ENCODE measurements around the gene FLNA.
"Not testable (repeated sequence)": the region's sequence is repeated elsewhere in the genome, so short reads cannot be mapped to it uniquely, and the experiment has no call there.

Gene FLNA

DNA sequence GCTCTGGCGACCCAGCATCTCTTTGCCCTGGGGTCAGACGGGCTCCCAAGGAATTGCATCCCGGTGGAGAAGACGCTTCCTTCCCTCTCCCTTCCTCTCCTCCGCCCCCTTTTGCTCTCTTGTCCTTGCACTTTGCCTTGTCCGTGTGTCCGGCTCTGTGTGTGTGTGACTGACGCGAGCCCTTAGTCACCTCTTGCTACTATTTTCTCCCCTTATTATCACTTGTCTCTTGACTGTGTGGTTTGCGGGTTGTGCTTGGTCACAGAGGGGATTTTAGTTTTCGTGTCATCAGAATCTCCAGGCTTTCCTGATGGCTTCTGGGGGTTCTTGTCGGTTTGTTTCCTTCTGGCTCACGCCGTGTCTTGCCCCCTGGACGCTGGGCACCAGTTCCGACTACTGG lies 31.4 kb downstream of the FLNA start:
- not testable (repeated sequence) for DNase-seq (ENCODE audit: low read depth)

DNA sequence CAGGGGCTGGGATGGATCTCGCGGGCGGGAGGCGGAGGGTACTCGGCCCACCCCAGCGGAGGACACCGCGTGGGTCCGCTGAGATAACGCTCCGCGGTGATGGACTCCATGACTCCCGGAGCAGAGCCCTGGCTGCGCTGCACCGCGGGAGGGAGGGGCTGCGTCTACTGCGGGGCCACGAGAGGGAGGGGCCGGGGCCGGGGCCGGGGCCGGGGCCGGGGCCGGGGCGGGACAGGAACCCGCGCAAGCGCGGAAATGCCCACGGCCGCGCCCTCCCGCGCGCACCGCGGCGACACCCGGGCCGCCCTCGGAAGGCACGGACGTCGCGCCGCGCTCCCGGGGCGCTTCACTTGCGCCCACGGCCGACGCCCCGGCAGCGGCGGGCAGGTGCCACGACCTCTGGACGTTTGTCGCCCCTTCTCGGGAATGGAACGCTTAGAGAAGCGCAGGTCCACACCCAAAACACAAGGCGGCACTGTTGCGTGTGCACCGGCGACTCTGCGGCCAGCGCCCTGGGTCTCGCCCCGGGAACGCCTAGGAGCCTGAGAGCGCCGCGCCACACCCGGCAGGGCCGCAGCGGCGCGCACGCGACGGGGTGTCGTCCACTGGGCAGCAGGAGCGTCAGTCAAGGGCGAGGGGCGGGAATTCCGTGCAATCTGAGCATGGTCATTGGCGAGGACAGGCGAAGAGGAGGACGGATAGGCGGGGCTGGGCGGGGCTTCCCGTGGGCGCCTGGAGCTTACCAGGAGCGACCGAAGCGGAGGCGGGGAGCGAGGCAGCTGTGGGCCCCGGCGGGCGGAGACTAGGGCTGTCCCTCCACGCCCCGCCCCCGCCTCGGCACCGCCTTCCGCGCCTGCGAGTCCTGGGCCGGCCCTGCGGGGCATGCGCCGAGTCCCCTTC lies 32.8 kb downstream of the FLNA start:
- DNase-seq (ENCODE audit: low read depth) = not testable (repeated sequence)

DNA sequence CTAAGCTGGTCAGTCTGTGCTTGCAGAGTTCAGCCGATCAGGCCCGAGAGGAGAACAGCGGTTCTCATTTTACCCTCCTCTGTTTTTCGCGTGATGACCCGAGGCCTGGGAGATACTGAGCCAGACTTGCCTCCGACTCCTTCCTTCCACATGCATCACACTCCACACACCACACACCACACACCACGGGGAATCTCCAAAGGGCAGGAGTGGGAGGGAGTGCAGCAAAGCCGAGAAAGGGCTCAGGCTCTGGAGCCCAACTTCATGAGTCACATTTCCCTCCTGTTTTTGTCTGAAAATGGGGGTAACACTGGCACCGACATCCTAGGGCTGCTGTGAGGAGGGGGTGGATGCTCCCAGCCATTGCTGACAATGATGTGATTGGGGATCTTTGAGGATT lies 39.9 kb downstream of the FLNA start:
- DNase-seq (ENCODE audit: low read depth) = no peak

DNA sequence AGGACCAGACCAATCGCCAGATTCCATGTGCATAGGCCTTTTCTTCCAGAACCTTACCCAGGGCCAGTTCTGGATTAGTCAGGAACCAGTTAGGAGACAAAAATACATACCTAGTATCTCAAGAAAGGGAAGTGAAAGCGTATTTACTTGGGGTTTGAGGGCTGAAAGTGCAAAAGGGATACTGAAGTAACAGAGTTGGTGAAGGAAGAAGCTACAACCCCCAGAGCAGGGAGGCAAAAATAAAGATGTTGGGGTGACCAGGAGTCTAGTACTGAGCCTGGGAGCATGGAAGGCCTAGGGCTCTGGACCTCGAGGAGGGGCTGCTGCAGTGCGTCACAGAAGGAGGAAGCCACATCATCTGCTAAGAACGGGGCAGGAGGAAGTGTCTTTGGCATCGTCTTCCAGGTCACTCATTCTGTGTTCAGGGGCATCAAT lies 40.6 kb downstream of the FLNA start:
- no peak for DNase-seq (ENCODE audit: low read depth)

DNA sequence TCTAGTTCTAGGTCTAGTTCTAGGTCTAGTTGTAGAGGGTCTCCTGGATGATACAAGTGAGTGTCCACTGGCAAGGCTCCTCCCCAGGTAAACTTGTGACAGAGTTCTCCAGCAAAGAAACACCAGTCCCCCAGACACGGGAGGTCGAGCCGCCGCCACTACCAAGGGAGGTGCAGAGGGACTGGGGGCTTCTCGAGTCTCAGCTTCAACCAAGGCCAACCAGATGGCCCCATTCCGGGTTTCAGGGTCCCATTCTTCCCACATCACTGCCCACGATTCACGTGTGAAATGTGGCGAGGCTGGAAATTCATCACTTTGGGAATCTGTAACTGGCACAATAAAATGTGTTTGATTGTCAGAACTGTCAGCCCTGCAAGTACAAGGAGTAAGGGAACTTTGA lies 41.3 kb downstream of the FLNA start:
- no peak for DNase-seq (ENCODE audit: low read depth)

DNA sequence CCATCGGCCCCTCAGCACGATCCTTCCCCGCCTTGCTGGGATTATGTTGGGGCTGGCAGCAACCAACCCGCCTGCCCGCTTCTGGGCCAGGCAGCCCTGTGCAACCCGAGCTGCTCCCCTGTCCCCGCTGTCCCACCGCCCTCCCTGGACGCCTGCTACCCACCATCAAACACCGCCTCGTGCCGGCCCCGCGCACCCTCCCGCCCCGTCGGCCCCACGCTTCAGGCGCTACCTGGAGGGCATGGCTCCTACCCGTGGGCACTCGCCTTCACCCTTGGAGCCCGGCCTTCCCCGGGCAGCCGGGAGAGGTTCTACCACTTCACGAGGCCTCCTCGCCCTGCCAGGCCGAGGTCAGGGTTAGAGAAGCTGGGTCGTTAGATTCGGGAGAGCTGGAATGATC lies 41.9 kb downstream of the FLNA start:
- DNase-seq (ENCODE audit: low read depth) = no peak

DNA sequence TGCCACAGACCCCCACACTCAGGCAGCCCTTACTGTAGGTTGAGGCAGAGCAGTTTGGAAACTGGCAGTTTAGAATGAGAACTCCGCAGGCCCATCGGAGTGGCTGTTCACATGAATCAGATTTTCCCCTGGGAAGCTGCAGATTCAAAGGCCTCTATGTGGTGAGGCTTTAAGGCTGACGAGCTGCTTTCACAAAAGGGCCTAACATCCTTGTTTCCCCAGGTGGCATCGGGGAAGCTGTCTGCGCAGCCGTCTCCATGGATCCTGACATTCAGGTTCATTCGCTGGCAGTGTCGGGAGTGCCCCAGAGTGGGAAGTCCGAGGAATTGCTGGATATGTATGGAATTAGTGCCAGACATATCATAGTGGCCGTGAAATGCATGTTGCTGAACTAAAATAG lies 45.1 kb downstream of the FLNA start:
- no peak for DNase-seq (ENCODE audit: low read depth)

DNA sequence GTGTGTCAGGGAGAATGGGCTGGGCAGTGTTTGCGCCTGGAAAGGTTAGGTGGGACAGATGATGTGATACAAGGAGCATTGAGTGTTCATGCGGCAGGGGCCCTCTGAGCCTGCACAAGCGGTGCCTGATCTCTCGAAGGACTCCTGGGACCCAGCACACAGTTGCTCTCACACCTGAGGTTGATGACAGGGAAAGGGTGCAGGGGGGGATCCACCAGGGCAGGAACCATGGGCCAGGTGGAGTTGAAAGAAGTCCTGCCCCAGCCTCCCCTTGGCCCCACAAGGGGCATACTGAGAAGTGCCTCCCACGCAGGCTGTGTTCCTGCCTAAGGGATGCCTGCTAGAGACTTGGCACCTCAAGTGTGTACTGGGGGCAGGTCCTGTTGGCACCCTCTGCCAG lies 45.8 kb downstream of the FLNA start:
- no peak for DNase-seq (ENCODE audit: low read depth)

DNA sequence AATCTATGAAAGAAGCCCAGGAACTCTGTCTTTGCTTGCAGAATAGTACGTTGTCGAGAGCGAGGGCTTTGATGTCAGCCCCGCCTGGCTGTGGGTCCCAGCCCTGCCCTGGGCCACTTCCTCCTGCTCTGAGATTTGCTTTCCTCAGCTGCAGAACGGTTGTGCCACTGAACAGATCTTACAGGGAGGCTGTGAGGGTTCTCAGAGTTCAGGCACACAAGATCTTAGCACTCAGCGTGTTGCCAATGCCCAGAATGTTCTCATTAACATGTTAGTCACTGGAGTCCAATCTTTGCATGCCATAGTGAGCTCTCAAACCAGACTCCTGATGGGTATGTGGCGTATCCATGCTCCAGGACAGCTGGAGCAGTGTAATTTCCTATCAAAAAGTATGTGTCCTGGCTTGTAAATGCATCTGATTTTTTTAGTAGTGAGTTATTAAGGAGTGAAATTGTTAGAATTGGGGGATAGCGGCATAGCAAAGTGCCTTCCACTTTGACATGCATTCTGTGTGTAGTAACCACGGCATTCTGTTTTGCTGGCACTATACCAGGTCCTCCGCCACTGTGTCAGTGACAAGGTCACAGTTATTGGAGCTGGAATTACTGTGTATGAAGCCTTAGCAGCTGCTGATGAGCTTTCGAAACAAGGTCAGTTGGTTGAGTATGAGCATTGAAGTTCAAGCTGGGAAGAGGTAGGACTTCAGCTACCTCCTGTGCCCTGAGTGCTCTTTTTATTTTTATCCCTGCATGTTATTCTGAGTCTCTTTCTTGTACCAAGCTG lies 47.2 kb downstream of the FLNA start:
- DNase-seq (ENCODE audit: low read depth) = no peak

DNA sequence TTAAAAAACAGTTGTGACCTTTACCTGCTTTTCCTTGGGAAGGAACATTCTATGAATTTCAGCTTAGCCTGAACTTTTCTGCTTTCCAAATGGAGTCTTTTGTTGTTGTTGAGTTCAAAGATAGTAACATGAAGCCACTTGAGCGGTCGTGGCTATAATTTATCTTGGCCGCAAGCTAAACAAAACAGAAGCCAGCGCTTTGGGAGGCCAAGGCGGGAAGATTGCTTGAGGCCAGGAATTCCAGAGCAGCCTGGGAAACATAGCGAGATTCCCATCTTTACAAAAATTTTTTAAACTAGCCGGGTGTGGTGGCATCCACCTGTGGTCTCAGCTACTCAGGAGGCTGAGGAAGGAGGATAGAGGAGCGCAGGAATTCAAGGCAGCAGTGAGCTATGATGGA lies 48.9 kb downstream of the FLNA start:
- no peak for DNase-seq (ENCODE audit: low read depth)

DNA sequence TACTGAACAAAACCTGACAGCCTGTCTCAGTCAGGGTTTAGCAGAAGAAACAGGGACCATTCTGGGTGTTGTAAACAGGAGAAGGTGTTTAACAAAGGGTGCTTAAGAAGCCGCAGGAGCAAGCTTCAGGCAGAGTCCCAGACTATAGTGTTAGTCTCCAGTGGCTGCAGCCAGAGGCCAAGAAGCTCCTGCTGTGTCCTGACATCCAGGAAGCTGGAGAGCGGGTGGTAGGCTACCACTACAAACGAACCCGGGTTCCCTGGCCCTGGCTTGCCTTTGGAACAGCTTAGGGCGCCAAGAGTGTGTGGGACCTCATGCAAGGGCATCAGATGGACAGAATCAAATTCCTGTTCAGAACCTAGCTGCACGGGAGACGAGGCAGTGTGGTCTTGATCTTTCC lies 50.9 kb downstream of the FLNA start:
- no peak for DNase-seq (ENCODE audit: low read depth)

DNA sequence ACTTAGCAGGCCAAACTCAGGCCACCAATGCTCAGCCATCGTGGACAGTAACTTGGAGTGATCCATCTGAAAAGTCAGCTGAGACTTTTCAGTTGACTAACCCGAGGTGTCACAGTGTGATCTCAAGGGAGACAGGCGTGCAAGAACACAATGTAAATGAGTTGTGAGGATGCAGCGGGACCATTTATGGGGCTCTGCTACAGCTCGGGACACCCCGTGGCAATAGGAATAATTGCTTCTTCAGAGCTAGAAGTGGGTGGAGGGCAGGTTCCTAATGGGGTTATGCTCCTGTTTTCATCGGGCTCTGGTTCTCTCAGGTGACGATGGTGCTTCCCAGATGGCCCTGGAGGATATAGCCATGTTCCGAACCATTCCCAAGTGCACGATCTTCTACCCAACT lies 51.5 kb downstream of the FLNA start:
- no peak for DNase-seq (ENCODE audit: low read depth)

DNA sequence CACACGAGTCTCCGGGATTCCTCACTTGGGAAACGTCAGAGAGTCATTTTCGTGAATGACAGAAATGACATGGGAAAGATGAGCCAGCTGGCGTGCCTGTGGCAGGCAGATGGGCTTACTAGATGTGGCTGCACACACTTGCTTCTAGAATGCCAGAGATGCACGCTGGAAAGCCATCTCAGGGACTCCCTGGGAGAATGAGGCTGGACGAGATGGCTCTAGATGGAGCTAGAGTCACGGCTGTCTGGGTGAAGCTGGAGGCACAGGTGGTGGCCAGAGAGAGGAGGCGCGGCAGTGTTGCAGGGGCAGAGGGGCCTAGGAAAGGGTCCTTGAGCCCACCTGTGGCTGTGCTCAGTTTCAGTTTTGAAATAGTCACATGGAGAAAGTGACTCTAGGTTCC lies 52.8 kb downstream of the FLNA start:
- no peak for DNase-seq (ENCODE audit: low read depth)

DNA sequence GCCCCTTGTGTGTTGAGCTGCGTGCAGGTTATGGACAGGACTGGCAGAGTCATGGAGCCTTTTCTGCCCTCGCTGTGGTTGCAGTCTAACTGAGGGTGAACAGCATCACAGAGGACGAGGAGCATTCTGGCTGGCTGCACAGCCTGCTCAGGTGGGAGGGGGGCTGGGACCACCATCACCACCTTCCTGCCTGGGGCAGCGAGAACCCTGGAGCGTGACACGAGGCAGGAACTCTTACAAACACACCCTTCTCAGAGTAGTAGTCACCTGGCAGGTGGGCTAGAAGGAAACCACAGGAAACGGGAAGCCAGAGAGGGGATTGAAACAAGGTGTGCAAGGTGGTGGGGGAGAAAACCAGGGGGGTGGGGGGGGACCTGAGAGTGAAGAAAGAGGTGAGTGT lies 53.3 kb downstream of the FLNA start:
- no peak for DNase-seq (ENCODE audit: low read depth)

DNA sequence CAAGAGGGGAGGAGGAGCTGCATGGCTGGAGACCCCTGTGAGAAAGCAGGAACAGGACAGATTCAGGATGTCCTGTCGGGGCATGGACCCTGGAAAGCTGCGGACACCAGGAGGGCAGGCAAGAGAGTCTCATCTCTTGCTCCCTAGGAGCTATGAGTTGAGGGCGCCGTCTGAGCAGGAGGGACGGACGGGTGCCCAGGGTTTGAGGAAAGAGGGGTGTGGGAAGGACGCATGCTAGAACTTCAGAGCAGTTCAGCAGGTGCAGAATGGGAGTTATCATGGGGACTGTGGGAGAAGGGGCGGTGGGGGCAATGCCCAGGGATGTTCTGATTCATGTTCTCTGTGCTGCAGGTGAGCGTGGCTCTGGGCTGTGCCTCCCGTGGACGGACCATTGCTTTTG lies 54.0 kb downstream of the FLNA start:
- DNase-seq (ENCODE audit: low read depth) = no peak

DNA sequence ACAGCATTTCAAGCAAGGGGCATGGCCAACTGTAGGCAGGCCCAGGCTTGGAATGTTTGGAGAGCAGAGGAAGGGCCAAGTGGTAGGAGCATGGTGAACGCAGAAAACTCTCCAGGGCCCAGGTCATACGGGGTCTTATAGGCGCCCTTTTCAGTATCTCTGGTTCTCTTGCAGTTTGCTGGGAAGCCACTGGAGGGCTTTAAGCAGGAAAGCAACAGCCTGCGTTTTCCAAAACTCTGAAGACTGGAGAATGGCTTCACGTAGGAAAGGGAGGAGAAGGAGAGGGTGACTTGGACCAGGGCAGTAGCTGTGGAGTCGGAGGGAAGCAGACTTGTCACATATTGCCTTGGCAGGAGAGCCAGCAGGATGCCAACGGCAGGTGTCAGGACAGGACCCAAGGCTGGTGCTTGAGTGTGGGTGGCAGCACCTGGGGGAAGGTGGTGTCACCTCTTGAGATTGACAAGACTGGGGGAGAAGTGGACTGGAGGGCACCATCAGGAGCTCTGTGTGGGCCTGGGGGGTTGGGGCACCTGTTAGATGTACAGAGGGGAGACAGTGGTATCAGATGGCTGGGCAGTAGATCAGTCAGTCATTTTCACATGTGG lies 56.9 kb downstream of the FLNA start:
- DNase-seq (ENCODE audit: low read depth) = no peak

DNA sequence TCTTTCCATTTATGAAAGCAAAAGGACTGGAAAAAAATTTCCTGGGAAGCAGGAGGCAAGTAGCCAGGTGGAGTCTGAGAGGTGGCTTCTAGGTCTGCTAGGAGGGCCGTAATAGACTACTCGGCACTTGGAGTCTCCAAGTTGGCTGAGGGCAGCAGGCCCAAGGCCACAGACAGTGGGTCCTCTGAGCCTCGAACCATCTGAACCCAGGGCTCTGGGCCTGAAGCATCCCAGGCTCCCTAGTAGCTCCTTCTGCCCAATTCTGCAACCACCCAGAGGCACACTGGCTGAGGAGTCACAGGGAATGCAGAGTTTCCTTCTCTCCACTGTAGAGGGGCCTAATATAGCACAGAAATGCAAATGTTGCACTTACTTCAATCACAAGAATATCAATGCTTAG lies 59.0 kb downstream of the FLNA start:
- no peak for DNase-seq (ENCODE audit: low read depth)

DNA sequence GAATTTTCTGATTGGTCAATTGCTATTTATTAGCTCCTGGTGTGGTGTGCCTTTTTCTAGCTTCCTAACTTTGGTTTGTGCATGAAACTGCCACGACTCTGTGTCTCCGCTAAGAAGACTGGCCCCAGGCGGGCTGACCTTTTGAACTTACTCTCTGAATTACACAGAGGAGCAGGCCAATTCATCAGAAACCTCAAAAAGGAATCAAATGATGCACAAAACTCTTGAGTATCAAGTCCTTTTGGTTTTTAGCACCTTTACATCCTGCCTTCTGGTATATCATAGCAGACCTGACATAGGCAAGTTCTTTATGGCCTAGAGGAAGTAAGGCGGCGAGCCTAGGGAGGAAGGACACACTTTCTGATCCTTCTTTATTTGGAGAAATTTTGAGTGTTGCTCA lies 61.3 kb downstream of the FLNA start:
- no peak for DNase-seq (ENCODE audit: low read depth)

DNA sequence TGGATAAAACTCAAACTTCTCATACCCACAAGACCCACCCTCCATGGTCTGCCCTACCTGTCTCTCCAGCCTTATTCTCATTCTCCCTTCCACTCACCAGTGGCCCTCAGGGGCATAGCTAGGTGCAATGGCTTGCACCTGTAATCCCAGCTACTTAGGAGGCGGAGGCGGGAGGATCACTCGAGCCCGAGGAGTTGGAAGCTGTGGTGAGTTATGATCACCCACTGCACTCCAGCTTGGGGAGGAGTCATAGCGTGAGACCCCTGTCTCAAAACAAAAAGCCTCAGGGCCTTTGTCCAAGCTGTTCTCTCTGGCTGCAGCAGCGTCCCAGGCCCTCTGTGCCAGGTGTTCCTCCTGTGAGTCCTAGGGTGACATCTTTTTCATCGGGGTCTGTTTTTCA lies 62.3 kb downstream of the FLNA start:
- DNase-seq (ENCODE audit: low read depth) = no peak

DNA sequence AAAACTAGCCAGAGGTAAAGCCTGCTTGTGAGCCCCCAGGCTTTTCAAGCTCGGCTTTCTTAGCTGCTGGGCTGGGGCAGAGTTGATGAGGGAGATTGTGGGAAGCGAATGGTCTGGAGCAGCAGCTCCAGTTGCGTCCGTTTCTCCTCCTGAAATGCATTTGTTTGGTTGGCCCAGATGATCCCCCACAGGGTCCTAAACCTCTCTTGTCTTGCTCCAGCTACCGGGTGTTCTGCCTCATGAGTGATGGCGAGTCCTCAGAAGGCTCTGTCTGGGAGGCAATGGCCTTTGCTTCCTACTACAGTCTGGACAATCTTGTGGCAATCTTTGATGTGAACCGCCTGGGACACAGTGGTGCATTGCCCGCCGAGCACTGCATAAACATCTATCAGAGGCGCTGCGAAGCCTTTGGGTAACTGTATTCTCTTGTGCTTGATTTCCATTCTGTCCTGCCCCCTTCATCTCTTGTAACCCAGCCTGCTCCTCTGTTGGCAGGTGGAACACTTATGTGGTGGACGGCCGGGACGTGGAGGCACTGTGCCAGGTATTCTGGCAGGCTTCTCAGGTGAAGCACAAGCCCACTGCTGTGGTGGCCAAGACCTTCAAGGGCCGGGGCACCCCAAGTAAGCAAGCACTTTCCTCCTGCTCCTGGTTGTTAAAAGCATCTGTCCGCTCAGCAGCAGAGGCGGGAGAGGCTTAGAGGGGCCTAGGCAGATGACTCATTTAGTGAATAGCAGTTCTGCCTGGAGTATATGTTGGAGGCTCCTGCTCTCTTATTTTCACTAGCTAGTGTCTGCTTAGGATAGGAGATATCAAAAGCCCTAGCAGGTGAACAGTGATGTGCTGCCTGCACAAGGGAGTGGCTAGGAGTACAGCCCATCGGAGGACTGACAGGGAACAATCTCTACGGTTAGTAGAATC lies 63.6 kb downstream of the FLNA start:
- DNase-seq (ENCODE audit: low read depth) = no peak

DNA sequence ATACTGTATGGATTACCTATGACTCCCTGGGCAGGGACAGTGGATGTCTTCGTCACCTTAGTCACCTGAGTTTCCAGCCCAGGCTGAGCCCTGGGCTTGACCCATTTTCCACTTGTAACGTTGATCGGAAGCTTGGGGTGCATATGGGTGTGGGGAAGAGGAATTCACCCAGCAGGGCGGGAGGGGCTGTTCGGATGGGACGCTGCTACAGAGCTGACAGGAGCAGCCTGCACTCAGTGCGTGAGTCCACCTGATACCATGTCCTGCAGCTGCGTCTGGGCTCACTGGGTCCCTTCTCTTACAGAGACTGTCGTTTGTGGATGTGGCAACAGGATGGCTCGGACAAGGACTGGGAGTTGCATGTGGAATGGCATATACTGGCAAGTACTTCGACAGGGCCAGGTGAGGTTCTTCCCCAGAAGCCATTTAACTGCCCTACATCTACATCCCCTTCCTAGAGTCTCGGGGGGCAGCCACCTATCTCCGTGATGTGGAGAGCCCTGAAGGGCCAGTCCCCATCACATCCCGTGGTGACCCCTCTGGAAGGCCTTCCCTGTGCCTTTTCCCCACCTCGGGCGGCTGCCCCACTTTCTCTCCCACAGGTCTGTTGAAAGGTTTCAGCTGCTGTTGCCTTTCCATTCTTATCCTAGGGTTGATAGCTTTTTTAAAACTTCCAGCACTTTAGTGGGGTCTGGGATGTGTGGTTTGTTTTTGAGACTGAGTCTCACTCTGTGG lies 65.2 kb downstream of the FLNA start:
- DNase-seq (ENCODE audit: low read depth) = no peak

Data from stimulated activated CD8-positive, alpha-beta memory T cell treated with anti-CD3 and anti-CD28 coated beads, Interleukin-12 subunit alpha, Interleukin-12 subunit beta, amount 100 ng/mL, for 1 hour (primary cell).